GM12878 (cell line): ENCODE results near the gene FBXW9. TPM values are rescaled to one million over a fixed set of nuclear protein-coding genes. Genes with fewer than 3 reads are reported as not detected.

Experiments
- ATAC-seq: fragments of 200-7000 bp; cut with Tn5 transposase; 3 replicates; pipeline ENCODE4 v1.9.1; 2020; ENCODE audit warnings: mild to moderate bottlenecking, moderate library complexity
- BruUV-seq: library from RNA; stranded (reverse); fragments of 400-500 nt; replicated peaks from 2 replicates; lab custom pipeline; 2021; lab: Mats Ljungman, UMichigan
- CTCF ChIA-PET: fragments of 300-600 bp; sonication (Branson Sonifier 250); formaldehyde crosslinking; extraction: SDS; loops from one replicate; lab custom pipeline; 2021; ENCODE audit warnings: inconsistent platforms; lab: Yijun Ruan, JAX
- POLR2A ChIA-PET: fragments of 350-600 bp; formaldehyde crosslinking; extraction: SDS; loops from one replicate; lab custom pipeline; 2021; ENCODE audit warnings: inconsistent platforms; lab: Charles Lee
- RAD21 ChIA-PET: fragments of 300-600 bp; sonication (Branson Sonifier 250); formaldehyde crosslinking; loops from one replicate; lab custom pipeline; 2023; ENCODE audit warnings: antibody characterized with exemption; ENCODE audit not compliant: unreplicated experiment; lab: Charles Lee
- SMC1A ChIA-PET: fragments of 300-600 bp; sonication (Branson Sonifier 250); formaldehyde crosslinking; loops from one replicate; lab custom pipeline; 2023; ENCODE audit not compliant: unreplicated experiment, uncharacterized antibody; lab: Charles Lee
- DNase-seq: peaks from one replicate; pipeline ENCODE4 v3.0.0-alpha.2; 2011; ENCODE audit warnings: low read depth, low spot score
- FAIRE-seq: peaks from 3 replicates; lab custom pipeline; 2011; peaks lifted over from hg19 to GRCh38; lab: Jason Lieb, UNC
- H2AFZ ChIP-seq: 2 replicates; pipeline ENCODE4 v1.6.0; 2011; ENCODE audit warnings: low read depth, low read length, control low read depth; ENCODE audit not compliant: control insufficient read depth
- H3K27ac ChIP-seq: 2 replicates; pipeline ENCODE4 v1.5.1; 2011; ENCODE audit warnings: control low read depth; ENCODE audit not compliant: control insufficient read depth, insufficient read depth
- H3K27me3 ChIP-seq, 2 experiments: replicated peaks in 1 of 2; 2 replicates each; pipeline versions ENCODE4 v1.6.0 to v1.6.1; 2011; ENCODE audit warnings: low read length in 1 of 2; ENCODE audit not compliant: control insufficient read depth in 2 of 2, insufficient read depth in 2 of 2
- H3K36me3 ChIP-seq, 2 experiments: 2 replicates each; pipeline ENCODE4 v1.5.1; 2011; ENCODE audit warnings: low read length in 1 of 2; ENCODE audit not compliant: control insufficient read depth in 2 of 2, insufficient read depth in 2 of 2
- H3K4me1 ChIP-seq: 2 replicates; pipeline ENCODE4 v1.6.1; 2011; ENCODE audit warnings: mild to moderate bottlenecking, low read length, moderate library complexity, mixed read lengths; ENCODE audit not compliant: control insufficient read depth, insufficient read depth
- H3K4me2 ChIP-seq: 2 replicates; pipeline ENCODE4 v1.6.0; 2011; ENCODE audit warnings: control low read depth; ENCODE audit not compliant: control insufficient read depth, insufficient read depth
- H3K4me3 ChIP-seq: fragments of 200-600 bp; sonication (generic); 2 replicates; pipeline ENCODE4 v1.5.1; 2016
- H3K79me2 ChIP-seq: 2 replicates; pipeline ENCODE4 v1.6.0; 2011; ENCODE audit warnings: low read length; ENCODE audit not compliant: control insufficient read depth, insufficient read depth
- H3K9ac ChIP-seq: 2 replicates; pipeline ENCODE4 v1.8.0; 2011; ENCODE audit warnings: low read length, control low read depth, mixed read lengths; ENCODE audit not compliant: control insufficient read depth, insufficient read depth
- H3K9me3 ChIP-seq: replicated peaks from 3 replicates; pipeline ENCODE4 v1.5.1; 2011; ENCODE audit warnings: mild to moderate bottlenecking, low read length; ENCODE audit not compliant: control insufficient read depth, insufficient read depth
- H4K20me1 ChIP-seq: 2 replicates; pipeline ENCODE4 v1.6.0; 2011; ENCODE audit not compliant: control insufficient read depth, insufficient read depth
- E2F4 ChIP-seq: IDR thresholded peaks from 2 replicates; pipeline ENCODE4 v1.6.1; 2012; ENCODE audit warnings: low read depth, low read length, improper control_type of control experiment
- HCFC1 ChIP-seq: fragments of 150-350 bp; IDR thresholded peaks from 2 replicates; pipeline ENCODE4 v1.6.1; 2014; ENCODE audit warnings: low read length
- JUNB ChIP-seq: IDR thresholded peaks from 2 replicates; pipeline ENCODE4 v1.6.1; 2016; ENCODE audit warnings: antibody characterized with exemption, mild to moderate bottlenecking
- KAT2A ChIP-seq: conservative IDR thresholded peaks from 2 replicates; pipeline ENCODE4 v1.6.1; 2011; ENCODE audit warnings: low read depth, low read length; ENCODE audit not compliant: control insufficient read depth
- PAX5 ChIP-seq: IDR thresholded peaks from 2 replicates; pipeline ENCODE4 v1.6.1; 2011; ENCODE audit warnings: low read depth, low read length, borderline replicate concordance
- PAX8 ChIP-seq: fragments of 450-650 bp; IDR thresholded peaks from 2 replicates; pipeline ENCODE4 v1.6.1; 2017; ENCODE audit warnings: mild to moderate bottlenecking, moderate library complexity
- POLR2A ChIP-seq: IDR thresholded peaks from 2 replicates; pipeline ENCODE4 v1.6.1; 2011; ENCODE audit warnings: low read depth, mild to moderate bottlenecking, low read length
- SIN3A ChIP-seq: IDR thresholded peaks from 2 replicates; pipeline ENCODE4 v1.6.1; 2012; ENCODE audit warnings: low read depth, low read length, improper control_type of control experiment
- ZNF384 ChIP-seq: IDR thresholded peaks from 2 replicates; pipeline ENCODE4 v1.6.1; 2012; ENCODE audit warnings: low read depth, mild to moderate bottlenecking, low read length, improper control_type of control experiment, borderline replicate concordance
- WGBS: methylation state at CpG from one replicate; pipeline ENCODE4 v1.1.6; 2016; ENCODE audit warnings: low lambda C conversion rate; ENCODE audit not compliant: insufficient replicate concordance, insufficient coverage; ENCODE audit errors: missing lambda C conversion rate; 5-methylcytosine and 5-hydroxymethylcytosine counted together
- in situ Hi-C: fragments of 300-500 bp; cut with MboI; formaldehyde crosslinking; loops from 9 replicates; pipeline ENCODE4 v1.14.3; 2018; ENCODE audit warnings: mixed read lengths
- intact Hi-C: fragments of 100-400 bp; cut with micrococcal nuclease; formaldehyde crosslinking; loops from one replicate; pipeline ENCODE4 v1.14.2; 2022; ENCODE audit not compliant: unreplicated experiment
- polyA plus RNA-seq, 11 experiments: library from polyadenylated mRNA; depleted of rRNA in 4 of 11; unstranded in 6 of 11; stranded (reverse) in 5 of 11; fragments of >200 nt; fragmentation: Nextera tagmentation in 4 of 11; fragmentation: Illumina TruSeq in 1 of 11; extraction: Ambion mirVana in 4 of 11; extraction: Trizol in 1 of 11; gene quantifications; 1 replicate in 1 of 11; 2 replicates in 10 of 11; pipeline versions ENCODE4 v1.2.1 to v1.2.3, GENCODE V29; 2011 to 2016; ENCODE audit warnings: inconsistent platforms in 2 of 11, missing spikeins in 2 of 11, low read depth in 1 of 11
- total RNA-seq, 4 experiments: library from RNA; depleted of rRNA in 3 of 4; stranded (reverse); fragments of >200 nt in 3 of 4; fragmentation: Illumina TruSeq in 1 of 4; extraction: Trizol in 1 of 4; gene quantifications; 2 replicates each; pipeline versions ENCODE4 v1.2.1 to v1.2.3, GENCODE V29; 2013 to 2021

The FBXW9 gene
- total and polyA plus RNA-seq, 10 of the 15 experiments (the other 5 are each of a cell fraction or from before 2014, with no cell fraction given) = 0.21 to 14.8 (median 7.3) TPM

GRCh38 chr19:12706332-12706718 lies 9.9 kb upstream of the FBXW9 start:
- CTCF ChIA-PET = no interaction called here

More at GRCh38 chr19:12706332-12706718, 9.9 kb upstream of the FBXW9 start:
- TF ChIP-seq E2F4 = no peak
- no peak for TF ChIP-seq HCFC1
- TF ChIP-seq PAX5 = no peak
- TF ChIP-seq SIN3A = no peak
- no peak for TF ChIP-seq JUNB
- TF ChIP-seq ZNF384 = no peak
- TF ChIP-seq KAT2A = no peak
- TF ChIP-seq POLR2A = no peak
- TF ChIP-seq PAX8 = no peak
- ATAC-seq (no peak), FAIRE-seq (no peak), DNase-seq (no peak)
- WGBS = over 99% methylated on average over 12 of the region's 13 CpGs
- ChIA-PET POLR2A (no interaction called here), SMC1A (no interaction called here), RAD21 (no interaction called here)
- H2AFZ ChIP-seq = no peak overlapping the region
- intact Hi-C loops (no loop called here), in situ Hi-C loops (no loop called here)
- no peaks in the 10 kb centered on the region for H4K20me1 ChIP-seq
- H3K36me3 ChIP-seq = peaks cover 34 to 47% of the 10 kb centered on the region in 2 experiments
- H3K4me3 ChIP-seq = no peak overlapping the region
- H3K9me3 ChIP-seq = no peaks in the 10 kb centered on the region
- no peaks in the 10 kb centered on the region for H3K4me1 ChIP-seq
- H3K79me2 ChIP-seq = no peaks in the 10 kb centered on the region
- H3K4me2 ChIP-seq = no peak overlapping the region
- H3K27me3 ChIP-seq = no peaks in the 10 kb centered on the region
- no peak overlapping the region for H3K27ac ChIP-seq
- H3K9ac ChIP-seq = no peak overlapping the region
- BruUV-seq = no TSS peak
